ENCODE results near the gene CEP170B.

CEP170B gene

GRCh38 chr14:104935026-104935650, 70.1 kb downstream of the CEP170B start:
- no peak overlapping the region for H3K9ac ChIP-seq (ENCODE audit: insufficient read length, low read depth)
- H3K9me3 ChIP-seq (ENCODE audit: insufficient read depth, low read length): no peaks in the 10 kb centered on the region
- no peak for TF ChIP-seq ZNF274 (IDR thresholded peaks at IDR 0.05; ENCODE audit: low read depth, low read length)
- TF ChIP-seq SUZ12 (IDR thresholded peaks at IDR 0.05; ENCODE audit: extremely low read depth, insufficient read depth, insufficient read length): no peak
- no peak for TF ChIP-seq YY1 (IDR thresholded peaks at IDR 0.05; ENCODE audit: insufficient read depth, insufficient read length)
- no peak for DNase-seq (ENCODE audit: low read depth, low spot score)
- peaks cover 27% of the 10 kb centered on the region for H3K27me3 ChIP-seq (ENCODE audit: insufficient read depth, insufficient read length)
- peaks cover 16% of the 10 kb centered on the region for H3K36me3 ChIP-seq (ENCODE audit: insufficient read depth, insufficient read length, low read length)
- peaks cover 2% of the 10 kb centered on the region for H3K4me1 ChIP-seq (ENCODE audit: insufficient read depth, insufficient read length)
- no peak overlapping the region for H3K4me3 ChIP-seq (ENCODE audit: insufficient read length, low read depth)

- Histone ChIP-seq H3K36me3 (ENCODE audit: insufficient read depth, insufficient read length, low read length) (peaks cover 22% of the 10 kb centered on the region), H3K4me1 (ENCODE audit: insufficient read depth, insufficient read length) (peaks cover 2% of the 10 kb centered on the region), H3K27me3 (ENCODE audit: insufficient read depth, insufficient read length) (peaks cover 27% of the 10 kb centered on the region)
Observed at GRCh38 chr14:104935955-104936354, 70.9 kb downstream of the CEP170B start.

DNA sequence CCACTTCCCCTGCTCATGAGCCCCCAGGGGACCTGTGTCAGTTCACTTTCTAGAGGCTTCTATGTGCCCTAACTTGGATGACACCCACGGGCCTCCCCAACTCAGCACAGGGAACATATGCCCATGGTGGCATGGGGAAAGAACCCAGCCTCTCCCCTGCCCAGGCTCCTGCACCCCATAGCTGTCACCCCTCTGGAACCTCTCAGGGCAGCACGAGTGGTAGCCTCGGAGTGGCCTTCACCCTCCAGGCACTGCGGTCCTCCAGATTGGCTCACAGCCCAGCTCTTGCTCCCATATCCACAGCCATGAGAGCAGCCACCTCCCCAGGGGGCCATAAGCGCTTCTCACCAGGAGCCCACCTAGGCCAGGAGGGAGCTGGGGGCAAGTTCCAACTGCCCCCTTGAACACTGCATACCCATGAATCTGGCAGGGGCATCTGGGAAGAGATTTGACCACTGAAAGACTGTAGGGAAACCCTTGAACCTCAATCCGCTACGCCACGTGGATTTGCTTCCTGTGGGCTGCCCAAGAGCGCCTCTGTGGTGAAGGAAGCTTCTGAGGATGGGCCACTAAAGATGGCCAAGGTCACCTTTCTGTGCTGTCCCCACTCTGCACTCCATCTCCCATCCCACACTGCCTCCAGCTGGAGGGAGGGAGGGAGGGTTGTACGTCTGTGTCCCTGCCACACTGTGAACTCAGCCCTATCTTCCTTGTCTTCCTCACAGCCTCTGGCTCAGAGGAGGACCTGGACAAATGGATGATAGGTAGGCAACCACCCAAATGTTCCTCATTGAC, 71.5 kb downstream of the CEP170B start:
- no peak for TF ChIP-seq ZNF274 (IDR thresholded peaks at IDR 0.05; ENCODE audit: low read depth, low read length)
- TF ChIP-seq SUZ12 (IDR thresholded peaks at IDR 0.05; ENCODE audit: extremely low read depth, insufficient read depth, insufficient read length): no peak
- no peak for TF ChIP-seq YY1 (IDR thresholded peaks at IDR 0.05; ENCODE audit: insufficient read depth, insufficient read length)
- no peak for DNase-seq (ENCODE audit: low read depth, low spot score)
- Histone ChIP-seq H3K4me3 (ENCODE audit: insufficient read length, low read depth) (no peak overlapping the region), H3K27me3 (ENCODE audit: insufficient read depth, insufficient read length) (peaks cover 27% of the 10 kb centered on the region), H3K9me3 (ENCODE audit: insufficient read depth, low read length) (no peaks in the 10 kb centered on the region), H3K9ac (ENCODE audit: insufficient read length, low read depth) (no peak overlapping the region), H3K36me3 (ENCODE audit: insufficient read depth, insufficient read length, low read length) (peaks cover 28% of the 10 kb centered on the region), H3K4me1 (ENCODE audit: insufficient read depth, insufficient read length) (peaks cover 2% of the 10 kb centered on the region)

More at GRCh38 chr14:104935955-104936354, 70.9 kb downstream of the CEP170B start:
- no peak overlapping the region for H3K9ac ChIP-seq (ENCODE audit: insufficient read length, low read depth)
- no peak for DNase-seq (ENCODE audit: low read depth, low spot score)
- TF ChIP-seq ZNF274 (IDR thresholded peaks at IDR 0.05; ENCODE audit: low read depth, low read length) (no peak), YY1 (IDR thresholded peaks at IDR 0.05; ENCODE audit: insufficient read depth, insufficient read length) (no peak), SUZ12 (IDR thresholded peaks at IDR 0.05; ENCODE audit: extremely low read depth, insufficient read depth, insufficient read length) (no peak)
- H3K4me3 ChIP-seq (ENCODE audit: insufficient read length, low read depth): no peak overlapping the region
- no peaks in the 10 kb centered on the region for H3K9me3 ChIP-seq (ENCODE audit: insufficient read depth, low read length)

DNA sequence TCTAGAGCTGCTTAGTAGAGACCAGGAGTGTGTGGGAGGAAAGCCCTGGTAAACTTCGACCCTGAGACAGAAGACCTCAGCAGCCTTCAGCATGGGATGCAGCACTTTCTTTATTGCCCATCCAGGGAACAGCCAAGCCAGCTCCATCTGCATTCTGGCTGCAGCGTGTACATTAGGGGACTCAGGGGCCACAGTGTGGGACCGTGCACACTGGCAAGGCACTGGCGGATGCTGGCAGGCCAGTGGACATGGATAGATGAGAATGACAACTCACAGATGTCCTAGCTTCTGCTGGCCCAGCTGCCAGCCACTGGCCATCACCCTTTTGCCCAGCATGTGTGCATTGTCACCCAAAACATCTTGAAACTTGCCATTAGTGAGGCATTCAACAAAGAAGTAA, 72.1 kb downstream of the CEP170B start:
- Histone ChIP-seq H3K27me3 (ENCODE audit: insufficient read depth, insufficient read length) (peaks cover 22% of the 10 kb centered on the region), H3K9ac (ENCODE audit: insufficient read length, low read depth) (no peak overlapping the region), H3K4me3 (ENCODE audit: insufficient read length, low read depth) (no peak overlapping the region), H3K4me1 (ENCODE audit: insufficient read depth, insufficient read length) (peaks cover 2% of the 10 kb centered on the region), H3K9me3 (ENCODE audit: insufficient read depth, low read length) (no peaks in the 10 kb centered on the region), H3K36me3 (ENCODE audit: insufficient read depth, insufficient read length, low read length) (peaks cover 34% of the 10 kb centered on the region)
- no peak for DNase-seq (ENCODE audit: low read depth, low spot score)
- TF ChIP-seq YY1 (IDR thresholded peaks at IDR 0.05; ENCODE audit: insufficient read depth, insufficient read length) (no peak), SUZ12 (IDR thresholded peaks at IDR 0.05; ENCODE audit: extremely low read depth, insufficient read depth, insufficient read length) (no peak), ZNF274 (IDR thresholded peaks at IDR 0.05; ENCODE audit: low read depth, low read length) (no peak)

GRCh38 chr14:104937694-104938365, 72.8 kb downstream of the CEP170B start:
- Histone ChIP-seq H3K36me3 (ENCODE audit: insufficient read depth, insufficient read length, low read length) (peaks cover 37% of the 10 kb centered on the region), H3K4me3 (ENCODE audit: insufficient read length, low read depth) (no peak overlapping the region), H3K9ac (ENCODE audit: insufficient read length, low read depth) (no peak overlapping the region), H3K9me3 (ENCODE audit: insufficient read depth, low read length) (no peaks in the 10 kb centered on the region), H3K4me1 (ENCODE audit: insufficient read depth, insufficient read length) (peaks cover 2% of the 10 kb centered on the region), H3K27me3 (ENCODE audit: insufficient read depth, insufficient read length) (peaks cover 15% of the 10 kb centered on the region)
- no peak for TF ChIP-seq YY1 (IDR thresholded peaks at IDR 0.05; ENCODE audit: insufficient read depth, insufficient read length)
- TF ChIP-seq SUZ12 (IDR thresholded peaks at IDR 0.05; ENCODE audit: extremely low read depth, insufficient read depth, insufficient read length): no peak
- no peak for TF ChIP-seq ZNF274 (IDR thresholded peaks at IDR 0.05; ENCODE audit: low read depth, low read length)
- DNase-seq (ENCODE audit: low read depth, low spot score): no peak

GRCh38 chr14:104938436-104938835, 73.4 kb downstream of the CEP170B start:
- H3K9me3 ChIP-seq (ENCODE audit: insufficient read depth, low read length): no peaks in the 10 kb centered on the region
- H3K4me3 ChIP-seq (ENCODE audit: insufficient read length, low read depth): no peak overlapping the region
- TF ChIP-seq YY1 (IDR thresholded peaks at IDR 0.05; ENCODE audit: insufficient read depth, insufficient read length): no peak
- TF ChIP-seq ZNF274 (IDR thresholded peaks at IDR 0.05; ENCODE audit: low read depth, low read length): no peak
- TF ChIP-seq SUZ12 (IDR thresholded peaks at IDR 0.05; ENCODE audit: extremely low read depth, insufficient read depth, insufficient read length): no peak
- H3K4me1 ChIP-seq (ENCODE audit: insufficient read depth, insufficient read length): peaks cover 2% of the 10 kb centered on the region
- DNase-seq (ENCODE audit: low read depth, low spot score): no peak
- H3K27me3 ChIP-seq (ENCODE audit: insufficient read depth, insufficient read length): peaks cover 15% of the 10 kb centered on the region
- peaks cover 37% of the 10 kb centered on the region for H3K36me3 ChIP-seq (ENCODE audit: insufficient read depth, insufficient read length, low read length)
- H3K9ac ChIP-seq (ENCODE audit: insufficient read length, low read depth): no peak overlapping the region

- H3K4me3 ChIP-seq (ENCODE audit: insufficient read length, low read depth): no peak overlapping the region
Observed at GRCh38 chr14:104938960-104939359, 73.9 kb downstream of the CEP170B start.

More at GRCh38 chr14:104938960-104939359, 73.9 kb downstream of the CEP170B start:
- TF ChIP-seq YY1 (IDR thresholded peaks at IDR 0.05; ENCODE audit: insufficient read depth, insufficient read length) (no peak), SUZ12 (IDR thresholded peaks at IDR 0.05; ENCODE audit: extremely low read depth, insufficient read depth, insufficient read length) (no peak), ZNF274 (IDR thresholded peaks at IDR 0.05; ENCODE audit: low read depth, low read length) (no peak)
- Histone ChIP-seq H3K9me3 (ENCODE audit: insufficient read depth, low read length) (no peaks in the 10 kb centered on the region), H3K27me3 (ENCODE audit: insufficient read depth, insufficient read length) (peaks cover 15% of the 10 kb centered on the region), H3K9ac (ENCODE audit: insufficient read length, low read depth) (no peak overlapping the region), H3K4me1 (ENCODE audit: insufficient read depth, insufficient read length) (peaks cover 2% of the 10 kb centered on the region), H3K36me3 (ENCODE audit: insufficient read depth, insufficient read length, low read length) (peaks cover 37% of the 10 kb centered on the region)
- DNase-seq (ENCODE audit: low read depth, low spot score): no peak
